Ishikawa (cell line): ENCODE measurements around the gene JPH3.

Experiments
- CEBPB ChIP-seq: IDR thresholded peaks from 2 replicates; pipeline ENCODE4 v1.6.1; 2012
- CREB1 ChIP-seq: IDR thresholded peaks from 2 replicates; pipeline ENCODE4 v1.6.1; 2012; ENCODE audit warnings: low read depth
- EGR1 ChIP-seq: IDR thresholded peaks from 2 replicates; pipeline ENCODE4 v1.6.1; 2012
- EP300 ChIP-seq: IDR thresholded peaks from 2 replicates; pipeline ENCODE4 v1.6.1; 2012; ENCODE audit warnings: borderline replicate concordance
- FOXM1 ChIP-seq: IDR thresholded peaks from 2 replicates; pipeline ENCODE4 v1.6.1; 2012; ENCODE audit warnings: low read depth, borderline replicate concordance
- MAX ChIP-seq: IDR thresholded peaks from 2 replicates; pipeline ENCODE4 v1.6.1; 2012
- NFIC ChIP-seq: IDR thresholded peaks from 2 replicates; pipeline ENCODE4 v1.6.1; 2012
- RAD21 ChIP-seq: IDR thresholded peaks from 2 replicates; pipeline ENCODE4 v1.6.1; 2012; ENCODE audit warnings: low read depth
- REST ChIP-seq: IDR thresholded peaks from 2 replicates; pipeline ENCODE4 v1.6.1; 2012; ENCODE audit warnings: low read depth, mild to moderate bottlenecking
- TAF1 ChIP-seq: IDR thresholded peaks from 2 replicates; pipeline ENCODE4 v1.6.1; 2012; ENCODE audit warnings: low read depth, mild to moderate bottlenecking
- TCF12 ChIP-seq: IDR thresholded peaks from 2 replicates; pipeline ENCODE4 v1.6.1; 2012; ENCODE audit warnings: low read depth
- TEAD4 ChIP-seq: IDR thresholded peaks from 2 replicates; pipeline ENCODE4 v1.6.1; 2012
- USF1 ChIP-seq: IDR thresholded peaks from 2 replicates; pipeline ENCODE4 v1.6.1; 2012
- YY1 ChIP-seq: IDR thresholded peaks from 2 replicates; pipeline ENCODE4 v1.6.1; 2012; ENCODE audit warnings: low read depth

GRCh38 chr16:87729266-87729954, 127.1 kb downstream of the JPH3 start:
- TF ChIP-seq FOXM1 (no peak), RAD21 (no peak), EGR1 (no peak), NFIC (no peak), EP300 (no peak), TAF1 (no peak), REST (no peak), CREB1 (no peak), TCF12 (no peak), USF1 (no peak), CEBPB (no peak), MAX (no peak), YY1 (no peak), TEAD4 (no peak)
